ENCODE data around the gene CRP.

- TF ChIP-seq CTCF (IDR thresholded peaks at IDR 0.05) = no peak
- TF ChIP-seq POLR2A (IDR thresholded peaks at IDR 0.05) = no peak
These were observed 35.2 kb upstream of the CRP start for GRCh38 chr1:159749630-159750029.
